ENCODE results near the gene NAXD. TPM values are rescaled to one million over a fixed set of nuclear protein-coding genes. Genes with fewer than 3 reads are reported as not detected.

Gene NAXD
- 17.4 and 26.7 TPM in 2 replicates for total RNA-seq

GRCh38 chr13:110615322-110616102 is at the start of gene NAXD:
NAXD (plus strand) TSS chr13:110615545; CDS start chr13:110615602, 57 bp downstream.

Other genes with a start within 250 kb of the NAXD start
- gene RAB20, start 53.8 kb upstream of the NAXD start, total RNA-seq, result 3.4 and 4.2 TPM in 2 replicates
- 50.8 and 53.8 TPM in 2 replicates for gene CARS2, start 90.6 kb downstream of the NAXD start, total RNA-seq
- gene ING1, start 98.2 kb downstream of the NAXD start, total RNA-seq, result 9.8 and 13.2 TPM in 2 replicates